LNCAP (cell line): Measurements from ENCODE around the gene TMEM138.

Experiments used
- TF ChIP-seq, protein P1 (sequence below): fragments of 450-650 bp; IDR thresholded peaks from 2 replicates; pipeline ENCODE4 v1.5.1; 2017; ENCODE audit warnings: mild to moderate bottlenecking

Gene TMEM138

DNA sequence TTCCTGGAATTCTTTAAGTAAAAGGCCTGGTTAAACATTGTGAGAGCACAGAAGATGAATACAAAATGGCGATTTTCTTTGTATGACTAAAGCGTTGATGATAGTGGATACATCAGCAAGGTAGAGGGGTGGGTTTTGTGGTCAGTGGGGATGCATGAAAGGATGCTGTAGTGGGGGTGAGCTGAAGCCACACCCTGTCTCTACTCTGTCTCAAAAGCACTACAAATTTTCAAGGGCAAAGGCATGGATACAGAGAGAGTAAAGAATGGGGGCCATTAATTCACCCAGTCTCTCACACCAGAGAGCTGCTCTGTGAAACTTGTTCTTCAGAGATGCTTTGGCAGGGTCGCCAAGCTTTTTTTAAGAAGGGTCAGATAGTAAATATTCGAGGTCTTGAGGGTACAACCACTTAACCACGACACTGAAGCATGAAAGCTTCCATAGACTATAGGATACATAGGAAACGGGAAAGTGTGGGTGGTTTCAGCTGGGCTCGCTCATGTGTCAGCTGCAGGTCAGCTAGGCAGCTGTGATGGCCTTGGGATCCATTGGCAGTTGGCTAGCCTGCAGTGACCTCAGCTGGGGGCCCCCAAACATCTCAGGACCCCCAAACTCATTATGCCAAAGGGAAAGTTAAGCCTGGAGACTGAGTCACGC is 8.3 kb downstream of the TMEM138 start:
- TF ChIP-seq, protein P1, sequence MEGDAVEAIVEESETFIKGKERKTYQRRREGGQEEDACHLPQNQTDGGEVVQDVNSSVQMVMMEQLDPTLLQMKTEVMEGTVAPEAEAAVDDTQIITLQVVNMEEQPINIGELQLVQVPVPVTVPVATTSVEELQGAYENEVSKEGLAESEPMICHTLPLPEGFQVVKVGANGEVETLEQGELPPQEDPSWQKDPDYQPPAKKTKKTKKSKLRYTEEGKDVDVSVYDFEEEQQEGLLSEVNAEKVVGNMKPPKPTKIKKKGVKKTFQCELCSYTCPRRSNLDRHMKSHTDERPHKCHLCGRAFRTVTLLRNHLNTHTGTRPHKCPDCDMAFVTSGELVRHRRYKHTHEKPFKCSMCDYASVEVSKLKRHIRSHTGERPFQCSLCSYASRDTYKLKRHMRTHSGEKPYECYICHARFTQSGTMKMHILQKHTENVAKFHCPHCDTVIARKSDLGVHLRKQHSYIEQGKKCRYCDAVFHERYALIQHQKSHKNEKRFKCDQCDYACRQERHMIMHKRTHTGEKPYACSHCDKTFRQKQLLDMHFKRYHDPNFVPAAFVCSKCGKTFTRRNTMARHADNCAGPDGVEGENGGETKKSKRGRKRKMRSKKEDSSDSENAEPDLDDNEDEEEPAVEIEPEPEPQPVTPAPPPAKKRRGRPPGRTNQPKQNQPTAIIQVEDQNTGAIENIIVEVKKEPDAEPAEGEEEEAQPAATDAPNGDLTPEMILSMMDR, result no peak

DNA sequence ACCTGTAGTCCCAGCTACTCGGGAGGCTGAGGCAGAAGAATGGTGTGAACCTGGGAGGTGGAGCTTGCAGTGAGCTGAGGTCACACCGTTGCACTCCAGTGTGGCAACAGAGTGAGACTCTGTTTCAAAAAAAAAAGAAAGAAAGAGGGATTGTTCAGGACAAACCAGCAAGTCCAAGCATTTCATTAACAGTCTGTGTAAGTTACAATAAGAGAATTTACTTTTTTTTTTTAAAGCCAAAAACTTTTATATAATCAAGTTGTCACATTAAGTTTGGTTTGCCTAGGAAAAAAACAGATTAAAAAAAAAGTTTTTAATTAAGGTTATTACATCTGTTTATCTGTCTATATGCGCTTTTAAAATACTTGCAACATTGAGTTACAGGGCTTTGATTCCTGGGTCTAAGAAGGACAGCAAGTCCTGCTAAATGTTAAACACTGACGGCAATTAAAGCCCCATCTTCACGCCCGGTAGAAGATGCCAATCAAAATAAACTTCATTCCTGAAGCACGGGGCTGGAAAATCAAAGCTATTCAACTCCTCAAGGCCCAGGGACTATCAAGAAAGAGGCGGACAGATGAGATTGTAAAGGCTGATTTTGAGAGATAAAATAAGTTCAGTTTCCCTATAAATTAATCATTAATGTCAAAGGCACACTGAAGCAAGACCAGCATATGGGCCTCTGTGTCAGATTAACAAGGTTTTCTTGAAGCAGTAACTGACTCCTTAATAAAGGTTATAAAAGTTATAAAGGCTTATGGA is 10.7 kb downstream of the TMEM138 start:
- TF ChIP-seq, protein P1, result no peak

DNA sequence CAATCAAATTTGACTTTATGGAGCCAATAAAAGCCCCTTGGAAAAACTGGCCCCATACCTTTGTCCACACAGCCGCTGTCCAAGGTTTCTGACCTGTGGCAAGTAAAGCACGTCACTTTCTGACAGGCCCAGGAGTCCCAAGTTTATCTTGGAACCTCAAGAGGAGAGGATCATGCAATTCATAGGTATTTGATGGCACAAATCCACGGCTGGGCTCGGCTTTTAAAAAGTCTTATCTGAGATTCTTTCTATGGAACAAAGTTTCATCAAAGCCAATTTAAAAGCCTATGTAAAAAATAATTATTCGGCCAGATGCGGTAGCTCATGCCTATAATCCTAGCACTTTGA is 13.6 kb downstream of the TMEM138 start:
- TF ChIP-seq, protein P1, result no peak

DNA sequence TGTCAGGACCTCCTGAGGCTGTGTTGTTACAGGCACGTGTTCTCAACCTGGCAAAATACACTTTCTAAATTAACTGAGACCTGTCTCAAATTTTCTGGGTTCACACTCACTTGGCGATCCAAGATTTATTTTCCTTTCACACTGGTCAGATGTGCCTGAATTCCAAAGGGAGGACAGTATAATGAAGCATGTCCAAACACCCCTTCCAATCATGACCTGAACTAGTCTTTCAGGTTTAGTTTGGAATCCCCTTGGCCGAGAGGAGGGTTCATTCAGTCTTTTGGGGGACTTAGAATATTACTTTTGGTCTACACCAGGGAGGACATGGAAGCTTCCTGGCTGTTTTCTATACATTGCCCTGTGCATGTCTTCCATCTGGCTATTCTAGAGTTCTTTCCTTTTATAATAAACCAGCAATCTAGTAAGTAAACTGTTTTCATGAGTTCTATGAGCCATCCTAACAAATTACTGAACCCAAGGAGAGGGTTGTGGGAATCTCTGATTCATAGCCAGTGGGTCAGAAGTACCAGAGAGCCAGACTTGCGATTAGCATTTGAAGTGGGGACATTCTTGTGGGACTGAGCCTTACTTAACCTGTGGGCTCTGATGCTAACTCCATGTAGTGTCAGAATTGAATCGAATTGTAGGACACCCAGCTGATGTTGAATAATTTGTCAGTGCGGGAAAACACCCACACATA is 15.4 kb downstream of the TMEM138 start:
- TF ChIP-seq, protein P1, result no peak

DNA sequence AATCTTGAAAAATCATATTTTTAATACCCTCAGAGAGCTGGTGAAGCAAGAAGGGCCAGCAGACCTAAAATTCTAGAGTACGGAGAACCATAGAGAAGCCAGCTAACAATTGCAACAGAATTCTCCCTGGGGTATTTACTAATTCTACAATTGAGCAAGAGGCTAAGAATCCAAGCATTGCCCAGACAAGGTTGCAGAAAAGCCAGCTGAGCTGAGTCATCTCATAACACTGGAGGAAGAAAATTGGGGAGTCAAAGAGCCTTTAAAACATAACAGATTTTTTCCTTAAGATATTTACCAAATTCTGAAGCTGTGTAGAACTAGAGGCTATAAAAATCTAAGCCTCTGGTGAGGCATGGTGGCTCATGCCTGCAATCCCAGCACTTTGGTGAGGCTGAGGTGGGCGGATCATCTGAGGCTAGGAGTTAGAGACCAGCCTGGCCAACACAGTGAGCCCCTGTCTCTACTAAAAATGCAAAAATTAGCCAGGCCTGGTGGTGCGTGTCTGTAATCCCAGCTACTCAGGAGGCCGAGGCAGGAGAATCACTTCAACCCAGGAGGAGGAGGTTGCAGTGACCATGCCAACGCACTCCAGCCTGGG is 16.6 kb downstream of the TMEM138 start:
- TF ChIP-seq, protein P1, result no peak

DNA sequence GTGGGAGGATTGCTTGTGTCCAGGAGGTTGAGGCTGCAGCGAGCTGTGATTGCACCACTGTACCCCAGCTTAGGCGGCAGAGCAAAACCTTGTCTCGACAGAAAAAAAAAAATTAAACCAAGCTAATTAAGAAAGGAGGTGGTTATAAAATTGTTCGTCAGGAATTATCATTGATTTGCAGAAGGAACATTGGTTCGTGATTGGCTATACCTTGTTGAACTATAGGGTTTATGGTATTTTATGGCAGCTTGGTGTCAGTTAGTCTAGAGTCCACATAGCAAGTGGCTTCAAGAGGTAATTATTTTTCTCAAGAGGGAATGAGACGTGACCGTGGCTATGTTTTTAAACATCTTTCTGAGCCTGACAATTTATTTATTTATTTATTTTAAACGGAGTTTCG is 18.7 kb downstream of the TMEM138 start:
- TF ChIP-seq, protein P1, result no peak
